ENCODE results near the gene APRT.

Gene APRT

GRCh38 chr16:88817785-88818574, 6.3 kb upstream of the APRT start:
- no peak for TF ChIP-seq CTCF (IDR thresholded peaks at IDR 0.05; ENCODE audit: insufficient read depth, low read depth, low read length, missing control alignments)
- H3K4me3 ChIP-seq (ENCODE audit: low read length): no peak overlapping the region
- peak; percentile 32 for DNase-seq (ENCODE audit: low read depth)

- no peak overlapping the region for H3K4me3 ChIP-seq (ENCODE audit: low read length)
- TF ChIP-seq CTCF (IDR thresholded peaks at IDR 0.05; ENCODE audit: insufficient read depth, low read depth, low read length, missing control alignments): no peak
- peak; percentile 71 for DNase-seq (ENCODE audit: low read depth)
Observed at GRCh38 chr16:88816736-88817535, 5.2 kb upstream of the APRT start.

GRCh38 chr16:88815901-88816589, 4.3 kb upstream of the APRT start:
- DNase-seq (ENCODE audit: low read depth): peak; percentile 48
- peak; percentile 78 for TF ChIP-seq CTCF (IDR thresholded peaks at IDR 0.05; ENCODE audit: insufficient read depth, low read depth, low read length, missing control alignments)
- no peak overlapping the region for H3K4me3 ChIP-seq (ENCODE audit: low read length)

GRCh38 chr16:88815227-88815626, 3.5 kb upstream of the APRT start:
- DNase-seq (ENCODE audit: low read depth): no peak
- no peak for TF ChIP-seq CTCF (IDR thresholded peaks at IDR 0.05; ENCODE audit: insufficient read depth, low read depth, low read length, missing control alignments)

GRCh38 chr16:88814144-88814502, 2.4 kb upstream of the APRT start:
- H3K4me3 ChIP-seq (ENCODE audit: low read length): no peak overlapping the region
- DNase-seq (ENCODE audit: low read depth): no peak
- no peak for TF ChIP-seq CTCF (IDR thresholded peaks at IDR 0.05; ENCODE audit: insufficient read depth, low read depth, low read length, missing control alignments)

More at GRCh38 chr16:88815227-88815626, 3.5 kb upstream of the APRT start:
- H3K4me3 ChIP-seq (ENCODE audit: low read length): no peak overlapping the region

- H3K4me3 ChIP-seq (ENCODE audit: low read length): no peak overlapping the region
- no peak for DNase-seq (ENCODE audit: low read depth)
- no peak for TF ChIP-seq CTCF (IDR thresholded peaks at IDR 0.05; ENCODE audit: insufficient read depth, low read depth, low read length, missing control alignments)
Observed at GRCh38 chr16:88813269-88814143, 1.8 kb upstream of the APRT start.

Data from epithelial cell of esophagus (primary cell).